ENCODE results near the gene SLC25A38.

SLC25A38 gene

GRCh38 chr3:39376959-39377634 lies 6.1 kb upstream of the SLC25A38 start:
- DNase-seq (ENCODE audit: low spot score) = no peak

GRCh38 chr3:39378088-39378487 lies 5.1 kb upstream of the SLC25A38 start:
- peak; percentile 44 for DNase-seq (ENCODE audit: low spot score)

- DNase-seq (ENCODE audit: low spot score) = no peak
Measured at GRCh38 chr3:39378957-39379777, 4.0 kb upstream of the SLC25A38 start.

- DNase-seq (ENCODE audit: low spot score) = no peak
Measured at GRCh38 chr3:39379778-39380155, 3.4 kb upstream of the SLC25A38 start.

- DNase-seq (ENCODE audit: low spot score) = no peak
Measured at GRCh38 chr3:39381432-39381831, 1.7 kb upstream of the SLC25A38 start.

- peak; percentile 87 for DNase-seq (ENCODE audit: low spot score)
Measured at GRCh38 chr3:39383881-39384664, 903 bp downstream of the SLC25A38 start.

- DNase-seq (ENCODE audit: low spot score) = no peak
Measured at GRCh38 chr3:39384665-39385000, 1.5 kb downstream of the SLC25A38 start.

GRCh38 chr3:39385456-39386090 lies 2.4 kb downstream of the SLC25A38 start:
- DNase-seq (ENCODE audit: low spot score) = no peak

GRCh38 chr3:39386318-39386717 lies 3.1 kb downstream of the SLC25A38 start:
- DNase-seq (ENCODE audit: low spot score) = no peak

GRCh38 chr3:39387411-39387975 lies 4.3 kb downstream of the SLC25A38 start:
- DNase-seq (ENCODE audit: low spot score) = no peak

- DNase-seq (ENCODE audit: low spot score) = no peak
Measured at GRCh38 chr3:39388153-39388552, 5.0 kb downstream of the SLC25A38 start.

- no peak for DNase-seq (ENCODE audit: low spot score)
Measured at GRCh38 chr3:39388741-39389248, 5.6 kb downstream of the SLC25A38 start.

GRCh38 chr3:39390181-39390580 lies 7.0 kb downstream of the SLC25A38 start:
- no peak for DNase-seq (ENCODE audit: low spot score)

GRCh38 chr3:39396690-39397089 lies 13.5 kb downstream of the SLC25A38 start:
- DNase-seq (ENCODE audit: low spot score) = no peak

- no peak for DNase-seq (ENCODE audit: low spot score)
Measured at GRCh38 chr3:39398700-39399099, 15.5 kb downstream of the SLC25A38 start.

- DNase-seq (ENCODE audit: low spot score) = no peak
Measured at GRCh38 chr3:39401983-39402382, 18.8 kb downstream of the SLC25A38 start.

GRCh38 chr3:39404943-39405686 lies 21.9 kb downstream of the SLC25A38 start:
- DNase-seq (ENCODE audit: low spot score) = no peak

GRCh38 chr3:39405687-39406367 lies 22.7 kb downstream of the SLC25A38 start:
- DNase-seq (ENCODE audit: low spot score) = no peak

GRCh38 chr3:39406368-39407258 lies 23.4 kb downstream of the SLC25A38 start, which contains the start of gene RPSA:
TSS of gene RPSA (plus strand) at chr3:39406720. CDS start at chr3:39407654, 934 bp downstream.
- DNase-seq (ENCODE audit: low spot score) = peak; percentile 96

Data from SK-N-DZ (cell line).